Suprapubic skin (tissue), 4 donors: ENCODE measurements around the gene GIT2. TPM values are rescaled to one million over a fixed set of nuclear protein-coding genes. Genes with fewer than 3 reads are reported as not detected.
"Not testable (repeated sequence)": the region's sequence is repeated elsewhere in the genome, so short reads cannot be mapped to it uniquely, and the experiment has no call there.

Experiments used
- DNase-seq, 2 donors: peaks; one replicate each; pipeline ENCODE4 v3.0.0-alpha.2; 2019; ENCODE audit warnings: low spot score in 2 of 2
- H3K27ac ChIP-seq: fragments of 200-600 bp; sonication (generic); one replicate; pipeline ENCODE4 v1.5.1; 2019
- H3K27me3 ChIP-seq: fragments of 200-600 bp; sonication (generic); one replicate; pipeline ENCODE4 v1.5.1; 2019
- H3K36me3 ChIP-seq: fragments of 200-600 bp; sonication (generic); one replicate; pipeline ENCODE4 v1.5.1; 2019
- H3K4me1 ChIP-seq: fragments of 200-600 bp; sonication (generic); one replicate; pipeline ENCODE4 v1.5.1; 2019
- H3K4me3 ChIP-seq: fragments of 200-600 bp; sonication (generic); one replicate; pipeline ENCODE4 v1.5.1; 2019; ENCODE audit warnings: mild to moderate bottlenecking
- H3K9me3 ChIP-seq: fragments of 200-600 bp; sonication (generic); one replicate; pipeline ENCODE4 v1.5.1; 2019
- EP300 ChIP-seq: sonication (generic); formaldehyde crosslinking; IDR thresholded peaks from one replicate; pipeline ENCODE4 v1.6.1; 2017; ENCODE audit warnings: antibody characterized with exemption
- POLR2A ChIP-seq, 2 donors: fragments of 450-650 bp; IDR thresholded peaks; one replicate each; pipeline ENCODE4 v1.6.1; 2017; ENCODE audit warnings: antibody characterized with exemption in 2 of 2, mild to moderate bottlenecking in 2 of 2, moderate library complexity in 2 of 2
- POLR2AphosphoS5 ChIP-seq, 3 donors: sonication (generic); formaldehyde crosslinking; IDR thresholded peaks; one replicate each; pipeline ENCODE4 v1.6.1; 2017; ENCODE audit warnings: antibody characterized with exemption in 3 of 3
- WGBS: methylation state at CpG from one replicate; pipeline ENCODE4 v1.1.5; 2018; 5-methylcytosine and 5-hydroxymethylcytosine counted together
- total RNA-seq, 4 donors: library from RNA; depleted of rRNA; stranded (reverse); fragments of >200 nt; gene quantifications; one replicate each; pipeline ENCODE4 v1.1.0, GENCODE V29; 2016
- TF ChIP-seq, protein P1 (sequence below), 2 donors: fragments of 200-600 bp in 1 of 2; fragments of 450-650 bp in 1 of 2; sonication (generic) in 1 of 2; IDR thresholded peaks; one replicate each; pipeline ENCODE4 v1.5.1; 2016 to 2019; ENCODE audit warnings: antibody characterized with exemption in 2 of 2, mild to moderate bottlenecking in 1 of 2, moderate library complexity in 1 of 2

The GIT2 gene
- total RNA-seq, 4 donors from 2014 or later: 19.4 to 60.6 (median 35.0) TPM

DNA sequence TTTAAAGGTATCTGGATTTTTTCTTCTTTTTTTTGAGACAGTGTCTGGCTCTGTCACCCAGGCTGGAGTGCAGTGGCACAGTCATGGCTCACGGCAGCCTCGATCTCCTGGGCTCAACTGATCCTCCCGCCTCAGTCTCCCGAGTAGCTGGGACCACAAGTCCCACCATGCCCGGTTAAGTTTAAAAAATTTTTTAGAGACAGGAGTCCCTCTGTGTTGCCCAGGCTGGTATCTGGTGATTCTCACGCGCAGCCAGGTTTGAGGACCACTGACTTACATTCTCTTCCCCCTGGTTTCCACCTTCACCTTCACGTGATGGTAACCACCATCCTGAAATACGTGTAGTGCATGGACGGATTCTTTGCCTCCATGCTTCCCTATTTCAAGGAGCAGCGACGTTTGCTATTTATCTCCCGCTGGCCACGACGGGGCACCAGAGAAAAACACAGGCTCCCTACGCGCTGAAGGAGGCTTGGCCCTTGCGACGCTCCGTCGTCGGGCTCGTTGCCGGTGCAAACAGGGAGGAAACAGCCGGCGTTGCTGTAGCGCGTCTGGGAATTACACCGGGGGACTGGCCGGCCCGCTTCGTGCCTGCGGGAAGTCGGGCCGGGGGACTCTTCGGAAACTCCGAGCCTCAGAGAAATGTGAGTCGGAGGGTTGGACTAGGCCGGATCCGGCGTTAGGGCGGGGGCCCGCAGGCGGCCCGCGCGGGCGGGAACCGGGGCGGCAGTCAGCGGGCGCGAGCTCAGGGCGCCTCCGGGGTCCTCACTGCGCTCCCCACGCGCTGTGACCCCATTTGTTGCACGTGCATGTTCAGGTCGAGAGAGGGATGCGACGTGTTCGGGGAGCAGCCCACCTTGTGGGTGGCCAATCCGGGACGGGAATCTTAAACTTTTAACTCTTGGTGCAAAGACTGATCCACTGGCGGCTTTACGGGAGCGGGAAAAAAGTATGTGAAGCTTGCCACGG is 96.1 kb downstream of the GIT2 start, which contains the start of gene TCHP:
TCHP (plus strand) TSS at position 492 of the 969 bp plus-strand sequence. CDS start 2,753 bp downstream, outside the sequence.
- TF ChIP-seq POLR2AphosphoS5 (IDR thresholded peaks at IDR 0.05) (peak in 2 of 3 donors; percentile 62 to 99), POLR2A (IDR thresholded peaks at IDR 0.05) (no peak)
- TF ChIP-seq, protein P1, sequence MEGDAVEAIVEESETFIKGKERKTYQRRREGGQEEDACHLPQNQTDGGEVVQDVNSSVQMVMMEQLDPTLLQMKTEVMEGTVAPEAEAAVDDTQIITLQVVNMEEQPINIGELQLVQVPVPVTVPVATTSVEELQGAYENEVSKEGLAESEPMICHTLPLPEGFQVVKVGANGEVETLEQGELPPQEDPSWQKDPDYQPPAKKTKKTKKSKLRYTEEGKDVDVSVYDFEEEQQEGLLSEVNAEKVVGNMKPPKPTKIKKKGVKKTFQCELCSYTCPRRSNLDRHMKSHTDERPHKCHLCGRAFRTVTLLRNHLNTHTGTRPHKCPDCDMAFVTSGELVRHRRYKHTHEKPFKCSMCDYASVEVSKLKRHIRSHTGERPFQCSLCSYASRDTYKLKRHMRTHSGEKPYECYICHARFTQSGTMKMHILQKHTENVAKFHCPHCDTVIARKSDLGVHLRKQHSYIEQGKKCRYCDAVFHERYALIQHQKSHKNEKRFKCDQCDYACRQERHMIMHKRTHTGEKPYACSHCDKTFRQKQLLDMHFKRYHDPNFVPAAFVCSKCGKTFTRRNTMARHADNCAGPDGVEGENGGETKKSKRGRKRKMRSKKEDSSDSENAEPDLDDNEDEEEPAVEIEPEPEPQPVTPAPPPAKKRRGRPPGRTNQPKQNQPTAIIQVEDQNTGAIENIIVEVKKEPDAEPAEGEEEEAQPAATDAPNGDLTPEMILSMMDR (IDR thresholded peaks at IDR 0.05): peak in 1 of 2 donors; percentile 20
- WGBS: 2% methylated on average over 15 of the region's 69 CpGs
- DNase-seq: peak; percentile 88 to 90
- Histone ChIP-seq H3K9me3 (no peaks in the 10 kb centered on the region), H3K36me3 (peaks cover 22% of the 10 kb centered on the region), H3K27ac (peak within 1 kb of the TSS; percentile 79), H3K4me1 (peaks cover 26% of the 10 kb centered on the region), H3K27me3 (no peaks in the 10 kb centered on the region), H3K4me3 (peak within 1 kb of the TSS; percentile 69)

DNA sequence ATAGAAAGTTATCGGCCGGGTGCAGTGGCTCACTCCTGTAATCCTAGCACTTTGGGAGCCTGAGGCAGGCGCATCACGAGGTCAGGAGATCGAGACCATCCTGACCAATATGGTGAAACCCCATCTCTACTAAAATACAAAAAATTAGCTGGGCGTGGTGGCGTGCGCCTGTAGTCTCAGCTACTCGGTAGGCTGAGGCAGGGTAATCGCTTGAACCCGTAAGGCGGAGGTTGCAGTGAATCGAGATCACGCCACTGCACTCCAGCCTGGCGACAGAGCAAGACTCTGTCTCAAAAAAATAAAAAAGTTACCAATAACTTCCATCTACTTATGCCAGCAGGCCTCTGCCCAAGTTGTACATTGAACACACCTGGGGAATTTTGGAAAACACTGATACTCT is 96.8 kb downstream of the GIT2 start:
- 75% methylated on average over 15 of the region's 15 CpGs for WGBS
- Histone ChIP-seq H3K27ac (peak overlapping the region; percentile 79), H3K4me3 (peak overlapping the region; percentile 69)

DNA sequence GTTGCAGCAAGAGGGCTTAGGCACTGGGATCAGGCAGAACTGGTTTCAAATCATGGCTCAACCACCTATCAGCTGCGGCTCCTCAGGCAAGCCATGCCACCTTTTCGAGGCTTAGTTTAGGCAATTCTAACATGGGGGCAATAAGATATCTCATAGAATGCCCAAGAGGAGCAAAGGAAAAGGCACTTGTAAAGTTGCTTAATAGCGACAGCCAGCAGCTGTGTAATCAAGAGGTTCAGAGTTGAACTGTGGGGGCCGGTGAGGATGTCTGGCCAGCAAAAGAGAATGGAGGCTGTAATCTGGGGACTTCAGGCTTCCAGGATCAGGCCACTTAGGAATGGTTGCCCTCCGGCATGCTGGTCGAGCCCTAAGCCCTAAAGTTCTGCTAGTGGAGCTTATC is 99.1 kb downstream of the GIT2 start:
- Histone ChIP-seq H3K4me1 (peaks cover 34% of the 10 kb centered on the region), H3K27me3 (no peaks in the 10 kb centered on the region), H3K4me3 (no peak overlapping the region), H3K36me3 (no peaks in the 10 kb centered on the region), H3K9me3 (no peaks in the 10 kb centered on the region), H3K27ac (no peak overlapping the region)
- no peak for TF ChIP-seq POLR2AphosphoS5 (IDR thresholded peaks at IDR 0.05)
- TF ChIP-seq EP300: no peak
- TF ChIP-seq, protein P1 (IDR thresholded peaks at IDR 0.05): no peak
- TF ChIP-seq POLR2A (IDR thresholded peaks at IDR 0.05): no peak
- WGBS: 89% methylated on average over 6 of the region's 6 CpGs
- DNase-seq: no peak

More for the DNA sequence above, 96.8 kb downstream of the GIT2 start:
- not testable (repeated sequence) for H3K27me3 ChIP-seq, DNase-seq, H3K9me3 ChIP-seq
- Histone ChIP-seq H3K4me1 (peaks cover 26% of the 10 kb centered on the region), H3K36me3 (peaks cover 15% of the 10 kb centered on the region)

DNA sequence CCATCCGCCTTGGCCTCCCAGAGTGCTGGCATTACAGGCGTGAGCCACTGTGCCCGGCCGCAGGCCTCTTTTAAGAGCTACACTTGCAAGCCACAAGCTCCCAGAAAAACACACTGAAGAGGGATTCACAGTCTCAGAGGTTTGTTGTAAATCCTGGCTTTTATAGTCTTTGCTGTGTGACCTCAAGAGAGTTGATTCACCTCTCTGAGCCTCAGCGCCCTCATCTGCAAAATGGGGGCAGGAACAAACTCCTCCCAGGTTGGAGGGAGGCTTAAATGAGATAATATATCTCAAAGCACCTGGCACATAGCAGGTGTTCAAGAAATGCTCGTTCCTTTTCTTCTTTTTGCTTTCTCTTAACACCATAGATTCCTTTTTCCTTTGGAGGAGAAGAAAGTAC is 100.0 kb downstream of the GIT2 start:
- WGBS: 89% methylated on average over 6 of the region's 6 CpGs
- H3K4me1 ChIP-seq: peaks cover 31% of the 10 kb centered on the region
- no peak for TF ChIP-seq POLR2AphosphoS5 (IDR thresholded peaks at IDR 0.05)
- TF ChIP-seq POLR2A (IDR thresholded peaks at IDR 0.05): no peak
- no peak for TF ChIP-seq EP300
- TF ChIP-seq, protein P1 (IDR thresholded peaks at IDR 0.05): no peak
- no peak overlapping the region for H3K27ac ChIP-seq
- H3K9me3 ChIP-seq: no peaks in the 10 kb centered on the region
- no peak overlapping the region for H3K4me3 ChIP-seq
- no peaks in the 10 kb centered on the region for H3K27me3 ChIP-seq
- no peaks in the 10 kb centered on the region for H3K36me3 ChIP-seq
- no peak for DNase-seq

DNA sequence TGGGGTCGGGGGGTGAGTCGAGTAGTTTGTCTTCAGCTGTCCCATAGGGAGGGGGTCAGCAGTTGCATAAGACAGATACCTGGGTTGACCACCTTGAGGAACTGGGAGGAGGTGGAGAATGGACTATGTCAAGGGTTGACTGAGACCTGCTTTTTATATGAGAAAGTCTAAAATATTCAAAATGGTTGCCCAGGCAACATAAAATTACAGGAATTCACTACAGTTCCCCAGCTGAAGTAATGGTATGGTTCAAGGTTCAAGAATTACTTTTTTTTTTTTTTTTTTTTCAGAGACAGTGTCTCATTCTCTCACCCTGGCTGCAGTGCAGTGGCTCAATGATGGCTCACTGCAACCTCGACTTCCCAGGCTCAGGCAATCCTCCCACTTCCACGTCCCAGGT is 101.2 kb downstream of the GIT2 start:
- H3K4me3 ChIP-seq: no peak overlapping the region
- H3K9me3 ChIP-seq: no peaks in the 10 kb centered on the region
- H3K27ac ChIP-seq: no peak overlapping the region
- WGBS: 78% methylated on average over 4 of the region's 4 CpGs
- no peak for DNase-seq
- no peaks in the 10 kb centered on the region for H3K27me3 ChIP-seq
- peaks cover 33% of the 10 kb centered on the region for H3K4me1 ChIP-seq
- TF ChIP-seq, protein P1 (IDR thresholded peaks at IDR 0.05): no peak
- TF ChIP-seq EP300 (no peak), POLR2A (IDR thresholded peaks at IDR 0.05) (no peak), POLR2AphosphoS5 (IDR thresholded peaks at IDR 0.05) (no peak)
- H3K36me3 ChIP-seq: no peaks in the 10 kb centered on the region
